H9 (cell line): ENCODE data around the gene TPCN2. TPM values are rescaled to one million over a fixed set of nuclear protein-coding genes. Genes with fewer than 3 reads are reported as not detected.

ENCODE experiments used
- DNase-seq: peaks from one replicate; pipeline ENCODE4 v3.0.0-alpha.2; 2017
- H2AFZ ChIP-seq: one replicate; pipeline ENCODE4 v1.6.1; 2013; ENCODE audit warnings: mild to moderate bottlenecking, low read length, control low read depth, moderate library complexity
- H2AK5ac ChIP-seq: 2 replicates; pipeline ENCODE4 v1.6.1; 2013; ENCODE audit warnings: low read length, control low read depth, mixed read lengths; ENCODE audit not compliant: insufficient read length
- H2BK120ac ChIP-seq: one replicate; pipeline ENCODE4 v1.6.1; 2013; ENCODE audit warnings: low read depth, mild to moderate bottlenecking, low read length, control low read depth, inconsistent platforms; ENCODE audit not compliant: poor library complexity, severe bottlenecking
- H2BK12ac ChIP-seq: 2 replicates; pipeline ENCODE4 v1.6.1; 2013; ENCODE audit warnings: low read length, control low read depth, mixed read lengths, low read depth; ENCODE audit not compliant: insufficient read length
- H2BK15ac ChIP-seq: 2 replicates; pipeline ENCODE4 v1.6.1; 2013; ENCODE audit warnings: low read depth, low read length, control low read depth
- H2BK20ac ChIP-seq: one replicate; pipeline ENCODE4 v1.6.1; 2013; ENCODE audit warnings: low read depth, mild to moderate bottlenecking, low read length, control low read depth, inconsistent platforms; ENCODE audit not compliant: poor library complexity, severe bottlenecking
- H2BK5ac ChIP-seq: 2 replicates; pipeline ENCODE4 v1.6.1; 2013; ENCODE audit warnings: low read length, control low read depth, mixed read lengths; ENCODE audit not compliant: insufficient read length
- H3K14ac ChIP-seq: 2 replicates; pipeline ENCODE4 v1.6.1; 2013; ENCODE audit warnings: low read length, control low read depth; ENCODE audit not compliant: insufficient read depth
- H3K18ac ChIP-seq: 2 replicates; pipeline ENCODE4 v1.6.1; 2013; ENCODE audit warnings: low read depth, mild to moderate bottlenecking, mixed read lengths, low read length, control low read depth; ENCODE audit not compliant: insufficient read length
- H3K23ac ChIP-seq: 2 replicates; pipeline ENCODE4 v1.6.1; 2013; ENCODE audit warnings: low read length, control low read depth, mixed read lengths, low read depth; ENCODE audit not compliant: insufficient read length
- H3K23me2 ChIP-seq: 2 replicates; pipeline ENCODE4 v1.6.1; 2013; ENCODE audit warnings: low read depth, mild to moderate bottlenecking, mixed read lengths, low read length, control low read depth; ENCODE audit not compliant: insufficient read length, poor library complexity, severe bottlenecking
- H3K27ac ChIP-seq: 2 replicates; pipeline ENCODE4 v1.5.1; 2013; ENCODE audit warnings: low read length, control low read depth, mixed read lengths, low read depth; ENCODE audit not compliant: insufficient read length
- H3K27me3 ChIP-seq: 2 replicates; pipeline ENCODE4 v1.6.1; 2013; ENCODE audit warnings: low read length, control low read depth, inconsistent platforms; ENCODE audit not compliant: insufficient read depth
- H3K4ac ChIP-seq: 2 replicates; pipeline ENCODE4 v1.6.1; 2013; ENCODE audit warnings: low read depth, mild to moderate bottlenecking, control low read depth, inconsistent platforms, low read length, moderate library complexity
- H3K4me1 ChIP-seq: 2 replicates; pipeline ENCODE4 v1.6.1; 2013; ENCODE audit warnings: low read length, control low read depth, inconsistent platforms; ENCODE audit not compliant: insufficient read depth
- H3K4me2 ChIP-seq: 2 replicates; pipeline ENCODE4 v1.6.1; 2013; ENCODE audit warnings: low read length, control low read depth, mixed read lengths; ENCODE audit not compliant: insufficient read length, insufficient read depth
- H3K56ac ChIP-seq: 2 replicates; pipeline ENCODE4 v1.6.1; 2013; ENCODE audit warnings: low read depth, mild to moderate bottlenecking, mixed read lengths, low read length, control low read depth; ENCODE audit not compliant: insufficient read length
- H3K79me1 ChIP-seq: 2 replicates; pipeline ENCODE4 v1.6.1; 2013; ENCODE audit warnings: low read depth, mild to moderate bottlenecking, moderate library complexity, low read length, control low read depth, inconsistent platforms; ENCODE audit not compliant: insufficient read depth, poor library complexity, severe bottlenecking
- H3K79me2 ChIP-seq: 2 replicates; pipeline ENCODE4 v1.6.1; 2013; ENCODE audit warnings: low read length, control low read depth, inconsistent platforms; ENCODE audit not compliant: insufficient read depth
- H3K9ac ChIP-seq: 2 replicates; pipeline ENCODE4 v1.6.1; 2013; ENCODE audit warnings: low read length, control low read depth, mixed read lengths; ENCODE audit not compliant: insufficient read length; ENCODE audit errors: extremely low read depth
- H3K9me3 ChIP-seq: one replicate; pipeline ENCODE4 v1.6.1; 2013; ENCODE audit warnings: low read depth, low read length, inconsistent platforms; ENCODE audit not compliant: control insufficient read depth
- H3T11ph ChIP-seq: one replicate; pipeline ENCODE4 v1.6.1; 2013; ENCODE audit warnings: mild to moderate bottlenecking, low read length, control low read depth, inconsistent platforms
- H4K20me1 ChIP-seq: one replicate; pipeline ENCODE4 v1.6.1; 2013; ENCODE audit not compliant: control insufficient read depth, insufficient read length, insufficient read depth
- H4K5ac ChIP-seq: 2 replicates; pipeline ENCODE4 v1.6.1; 2013; ENCODE audit warnings: low read depth, mild to moderate bottlenecking, mixed read lengths, low read length, control low read depth; ENCODE audit not compliant: insufficient read length
- H4K8ac ChIP-seq: replicated peaks from 2 replicates; pipeline ENCODE4 v1.6.1; 2013; ENCODE audit warnings: low read length, control low read depth, mixed read lengths, low read depth; ENCODE audit not compliant: insufficient read length
- H4K91ac ChIP-seq: 2 replicates; pipeline ENCODE4 v1.6.1; 2013; ENCODE audit warnings: low read depth, mild to moderate bottlenecking, moderate library complexity, mixed read lengths, low read length, control low read depth; ENCODE audit not compliant: insufficient read length
- H3K27ac Mint-ChIP-seq, 3 experiments: 2 replicates in 2 of 3; 3 replicates in 1 of 3; pipeline ENCODE4 v1.8.0; 2020 to 2021; ENCODE audit warnings: mixed read lengths in 3 of 3, mild to moderate bottlenecking in 1 of 3, moderate library complexity in 1 of 3
- H3K27me3 Mint-ChIP-seq: 2 replicates; pipeline ENCODE4 v1.8.0; 2021; ENCODE audit warnings: low read depth, mild to moderate bottlenecking, moderate library complexity, mixed read lengths
- H3K36me3 Mint-ChIP-seq, 3 experiments: 2 replicates in 2 of 3; 3 replicates in 1 of 3; pipeline ENCODE4 v1.8.0; 2020 to 2021; ENCODE audit warnings: low read depth in 3 of 3, mixed read lengths in 3 of 3; ENCODE audit not compliant: insufficient read depth in 1 of 3
- H3K4me1 Mint-ChIP-seq, 2 experiments: 2 replicates each; pipeline ENCODE4 v1.8.0; 2020; ENCODE audit warnings: mixed read lengths in 2 of 2
- H3K4me3 Mint-ChIP-seq, 2 experiments: 2 replicates in 1 of 2; 3 replicates in 1 of 2; pipeline ENCODE4 v1.8.0; 2020 to 2021; ENCODE audit warnings: mild to moderate bottlenecking in 2 of 2, mixed read lengths in 2 of 2, moderate library complexity in 1 of 2
- H3K9me3 Mint-ChIP-seq, 2 experiments: 2 replicates in 1 of 2; 3 replicates in 1 of 2; pipeline ENCODE4 v1.8.0; 2020; ENCODE audit warnings: mild to moderate bottlenecking in 2 of 2, mixed read lengths in 2 of 2, moderate library complexity in 1 of 2
- CTCF ChIP-seq: fragments of 200-600 bp; sonication (generic); conservative IDR thresholded peaks from 3 replicates; pipeline ENCODE4 v1.8.0; 2021; ENCODE audit warnings: antibody characterized with exemption, mild to moderate bottlenecking
- WGBS: extraction: QIAGEN DNeasy Blood & Tissue Kit; methylation state at CpG from one replicate; pipeline ENCODE4 v1.1.7; 2013; ENCODE audit warnings: missing lambda C conversion rate, low lambda C conversion rate, mixed read lengths; ENCODE audit not compliant: insufficient read length; ENCODE audit errors: extremely low coverage; 5-methylcytosine and 5-hydroxymethylcytosine counted together
- total RNA-seq: library from RNA; stranded (reverse); gene quantifications from 2 replicates; pipeline ENCODE4 v1.2.1, GENCODE V29; 2021

TPCN2 gene
- total RNA-seq, 1 experiment from 2014 or later: 16.8 TPM

- H3K79me2 ChIP-seq: no peaks in the 10 kb centered on the region; the same call in 1 of the 2 replicates
- no peaks in the 10 kb centered on the region for H3K4me1 ChIP-seq
- no peaks in the 10 kb centered on the region for H3K23me2 ChIP-seq
- H3K27me3 ChIP-seq: no peaks in the 10 kb centered on the region
- no peak overlapping the region for H2AFZ ChIP-seq
- H3K4ac ChIP-seq: no peak overlapping the region
- no peak overlapping the region for H3K4me2 ChIP-seq
- no peak overlapping the region for H2BK12ac ChIP-seq
- H4K8ac ChIP-seq: no peak overlapping the region
- no peak overlapping the region for H3K4me3 Mint-ChIP-seq
- H2BK5ac ChIP-seq: no peak overlapping the region
- H2AK5ac ChIP-seq: no peak overlapping the region
- no peaks in the 10 kb centered on the region for H3K9me3 Mint-ChIP-seq
- H3K4me1 Mint-ChIP-seq: 0 out of 4 replicates have a peak, but pooled peaks cover 0 to 2% of the 10 kb centered on the region in 2 experiments
- H3K27me3 Mint-ChIP-seq: no peaks in the 10 kb centered on the region
- no CpG with 5 or more reads among the region's 15 CpGs for WGBS
- no peaks in the 10 kb centered on the region for H3K9me3 ChIP-seq
- TF ChIP-seq CTCF: no peak
- H3T11ph ChIP-seq: no peak overlapping the region
- no peaks in the 10 kb centered on the region for H3K79me1 ChIP-seq
- peaks cover 3 to 25% (median 6%) of the 10 kb centered on the region in 3 experiments; a peak in 5 of 7 replicates for H3K36me3 Mint-ChIP-seq
- no peak overlapping the region for H3K23ac ChIP-seq
- no peak overlapping the region for H3K56ac ChIP-seq
- no peak overlapping the region for H4K5ac ChIP-seq
- DNase-seq: no peak
- H3K9ac ChIP-seq: no peak overlapping the region
- no peak overlapping the region for H3K18ac ChIP-seq
- H2BK20ac ChIP-seq: no peak overlapping the region
- no peak overlapping the region for H2BK120ac ChIP-seq
- H4K20me1 ChIP-seq: peaks cover 4% of the 10 kb centered on the region
- peak overlapping the region in 1 of 3 experiments; percentile 73; a peak in 2 of 7 replicates for H3K27ac Mint-ChIP-seq
- H4K91ac ChIP-seq: no peak overlapping the region
- H2BK15ac ChIP-seq: no peak overlapping the region
- H3K14ac ChIP-seq: no peak overlapping the region
- no peak overlapping the region for H3K27ac ChIP-seq
These were observed 13.6 kb downstream of the TPCN2 start for GRCh38 chr11:69062169-69062855.
